Prostate gland (tissue), 2 donors: ENCODE data around the gene CCDC91.

Source experiments
- POLR2A ChIP-seq: fragments of 450-650 bp; IDR thresholded peaks from one replicate; pipeline ENCODE4 v1.6.1; 2016; ENCODE audit warnings: antibody characterized with exemption, mild to moderate bottlenecking
- TF ChIP-seq, protein P1 (sequence below), 4 experiments: fragments of 200-600 bp in 2 of 4; fragments of 450-650 bp in 2 of 4; sonication (generic) in 2 of 4; IDR thresholded peaks; 1 replicate in 3 of 4; 2 replicates in 1 of 4; pipeline ENCODE4 v1.5.1; 2016 to 2019; ENCODE audit warnings: antibody characterized with exemption in 4 of 4, mild to moderate bottlenecking in 2 of 4, moderate library complexity in 2 of 4

DNA sequence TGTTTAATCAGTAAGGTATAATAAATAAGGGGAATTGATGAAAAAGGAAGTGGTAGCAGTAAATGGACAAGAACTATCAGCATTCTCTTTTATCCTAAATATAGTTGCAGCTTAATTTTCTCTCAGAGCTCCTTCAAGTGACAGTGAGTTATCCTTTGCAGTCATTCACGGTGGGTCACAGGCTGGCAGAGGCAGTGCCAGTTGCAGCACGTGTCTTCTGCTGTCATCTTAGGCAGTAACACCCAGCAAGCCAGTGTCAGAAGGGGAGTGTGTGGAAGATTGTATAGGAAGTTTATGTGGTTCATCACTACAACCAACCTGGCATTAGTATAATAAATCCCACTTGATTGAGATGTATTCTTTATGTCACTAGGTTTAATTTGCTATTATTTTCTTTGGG, 170.0 kb downstream of the CCDC91 start:
- TF ChIP-seq POLR2A, result no peak
- TF ChIP-seq, protein P1, sequence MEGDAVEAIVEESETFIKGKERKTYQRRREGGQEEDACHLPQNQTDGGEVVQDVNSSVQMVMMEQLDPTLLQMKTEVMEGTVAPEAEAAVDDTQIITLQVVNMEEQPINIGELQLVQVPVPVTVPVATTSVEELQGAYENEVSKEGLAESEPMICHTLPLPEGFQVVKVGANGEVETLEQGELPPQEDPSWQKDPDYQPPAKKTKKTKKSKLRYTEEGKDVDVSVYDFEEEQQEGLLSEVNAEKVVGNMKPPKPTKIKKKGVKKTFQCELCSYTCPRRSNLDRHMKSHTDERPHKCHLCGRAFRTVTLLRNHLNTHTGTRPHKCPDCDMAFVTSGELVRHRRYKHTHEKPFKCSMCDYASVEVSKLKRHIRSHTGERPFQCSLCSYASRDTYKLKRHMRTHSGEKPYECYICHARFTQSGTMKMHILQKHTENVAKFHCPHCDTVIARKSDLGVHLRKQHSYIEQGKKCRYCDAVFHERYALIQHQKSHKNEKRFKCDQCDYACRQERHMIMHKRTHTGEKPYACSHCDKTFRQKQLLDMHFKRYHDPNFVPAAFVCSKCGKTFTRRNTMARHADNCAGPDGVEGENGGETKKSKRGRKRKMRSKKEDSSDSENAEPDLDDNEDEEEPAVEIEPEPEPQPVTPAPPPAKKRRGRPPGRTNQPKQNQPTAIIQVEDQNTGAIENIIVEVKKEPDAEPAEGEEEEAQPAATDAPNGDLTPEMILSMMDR (IDR thresholded peaks at IDR 0.05), result no peak
